GM12891 (cell line): ENCODE results near the gene SPAG5.

ENCODE experiments used
- POLR2A ChIP-seq: IDR thresholded peaks from 2 replicates; pipeline ENCODE4 v1.6.1; 2011; ENCODE audit warnings: low read depth, low read length, control low read depth
- POLR2AphosphoS5 ChIP-seq: IDR thresholded peaks from 2 replicates; pipeline ENCODE4 v1.6.1; 2011; ENCODE audit warnings: low read depth, low read length, control low read depth
- TAF1 ChIP-seq: IDR thresholded peaks from 2 replicates; pipeline ENCODE4 v1.6.1; 2011; ENCODE audit warnings: low read depth, low read length, control low read depth

- TF ChIP-seq POLR2A (no peak), POLR2AphosphoS5 (no peak), TAF1 (no peak)
These were observed 19.3 kb downstream of the SPAG5 start for GRCh38 chr17:28579526-28579925.
